HG02970 (cell line): ENCODE data around the gene ZNF460.

Experiments
- ATAC-seq: cut with Tn5 transposase; IDR thresholded peaks from one replicate; pipeline ENCODE4 v1.9.1; 2021; ENCODE audit warnings: mild to moderate bottlenecking, moderate library complexity, moderate number of reproducible peaks; ENCODE audit not compliant: unreplicated experiment, low FRiP score

Gene ZNF460

DNA sequence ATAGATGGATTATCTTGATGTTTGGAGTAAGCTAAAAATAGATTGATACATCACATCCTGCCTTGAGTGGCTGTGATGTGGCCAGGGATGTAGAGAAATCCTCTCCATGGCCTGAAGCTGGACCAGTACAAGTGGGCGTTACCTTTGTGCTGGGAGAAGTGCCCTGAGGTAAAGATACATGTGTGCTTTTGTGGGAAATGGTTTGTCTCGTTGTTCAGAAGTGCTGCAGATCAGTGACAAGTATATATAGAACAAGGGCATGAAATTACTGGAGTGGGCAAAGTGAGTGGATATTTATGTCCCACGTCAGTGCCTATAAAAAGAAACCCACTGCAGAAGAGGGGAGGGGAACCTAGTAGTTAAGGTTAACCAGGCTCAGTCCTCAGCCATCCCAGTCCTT is 58.6 kb downstream of the ZNF460 start:
- ATAC-seq, result no peak

DNA sequence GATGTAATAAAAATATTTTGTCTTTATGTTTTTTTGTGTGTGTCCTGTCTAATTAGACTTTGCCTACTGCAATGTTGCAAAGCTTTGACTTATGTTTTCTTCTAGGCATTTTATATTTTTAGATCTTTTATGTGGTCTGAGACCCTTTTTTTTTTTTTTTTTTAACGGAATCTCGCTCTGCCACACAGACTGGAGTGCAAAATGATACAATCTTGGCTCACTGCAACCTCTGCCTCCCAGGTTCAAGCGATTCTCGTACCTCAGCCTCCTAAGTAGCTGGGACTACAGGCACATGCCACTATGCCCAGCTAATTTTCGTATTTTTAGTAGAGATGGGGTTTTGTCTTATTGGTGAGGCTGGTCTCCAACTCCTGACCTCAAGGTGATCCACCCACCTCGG is 62.3 kb downstream of the ZNF460 start:
- ATAC-seq, result no peak
